K562 (cell line): Measurements from ENCODE around the gene SV2C. TPM values are rescaled to one million over a fixed set of nuclear protein-coding genes. Genes with fewer than 3 reads are reported as not detected.

Experiments used
- ATAC-seq: fragments of 200-7000 bp; cut with Tn5 transposase; 3 replicates; pipeline ENCODE4 v1.9.1; 2020; ENCODE audit warnings: moderate library complexity
- BruUV-seq: library from RNA; stranded (reverse); fragments of 400-500 nt; replicated peaks from 2 replicates; lab custom pipeline; 2021; lab: Mats Ljungman, UMichigan
- CTCF ChIA-PET: fragments of 300-600 bp; formaldehyde crosslinking; extraction: SDS; loops from one replicate; lab custom pipeline; 2021; ENCODE audit warnings: low intra/inter-chr PET ratio; lab: Yijun Ruan, JAX
- POLR2A ChIA-PET: fragments of 300-600, 350-650 bp; sonication (Branson Sonifier 250); formaldehyde crosslinking; extraction: SDS; loops from one replicate; lab custom pipeline; 2021; ENCODE audit warnings: antibody characterized with exemption, inconsistent platforms; lab: Yijun Ruan, JAX
- DNase-seq, 4 experiments: peaks; one replicate each; pipeline versions ENCODE4 v3.0.0 to v3.0.0-alpha.2; 2011 to 2018; ENCODE audit warnings: low spot score in 3 of 4, mixed read lengths in 3 of 4; ENCODE audit errors: extremely low read depth in 1 of 4
- FAIRE-seq: peaks from 2 replicates; lab custom pipeline; 2011; peaks lifted over from hg19 to GRCh38; lab: Jason Lieb, UNC
- H2AFZ ChIP-seq: 2 replicates; pipeline ENCODE4 v1.6.0; 2011; ENCODE audit warnings: low read depth, low read length, control low read depth, inconsistent platforms
- H3K27ac ChIP-seq: fragments of 200-600 bp; 3 replicates; pipeline ENCODE4 v1.8.0; 2011; ENCODE audit warnings: low read depth, mild to moderate bottlenecking, control low read depth, inconsistent platforms, low read length, moderate library complexity, mixed read lengths; ENCODE audit errors: extremely low read depth
- H3K27me3 ChIP-seq, 2 experiments: fragments of 300-600 bp in 1 of 2; 2 replicates in 1 of 2; 3 replicates in 1 of 2; pipeline versions ENCODE4 v1.6.0 to v1.8.0; 2011; ENCODE audit warnings: inconsistent platforms in 2 of 2, low read length in 2 of 2, mild to moderate bottlenecking in 1 of 2, mixed read lengths in 1 of 2, moderate library complexity in 1 of 2; ENCODE audit not compliant: control insufficient read depth in 2 of 2, insufficient read depth in 2 of 2
- H3K36me3 ChIP-seq: fragments of 300-600 bp; 3 replicates; pipeline ENCODE4 v1.8.0; 2011; ENCODE audit warnings: mild to moderate bottlenecking, low read length, inconsistent platforms; ENCODE audit not compliant: control insufficient read depth, insufficient read depth
- H3K4me1 ChIP-seq, 2 experiments: fragments of 200-600 bp in 1 of 2; replicated peaks in 1 of 2; 2 replicates in 1 of 2; 3 replicates in 1 of 2; pipeline versions ENCODE4 v1.5.1 to v1.8.0; 2011; ENCODE audit warnings: inconsistent platforms in 2 of 2, low read length in 2 of 2, mild to moderate bottlenecking in 1 of 2, mixed read lengths in 1 of 2, moderate library complexity in 1 of 2; ENCODE audit not compliant: control insufficient read depth in 2 of 2, insufficient read depth in 2 of 2
- H3K4me2 ChIP-seq: 2 replicates; pipeline ENCODE4 v1.6.1; 2011; ENCODE audit warnings: low read length, control low read depth, inconsistent platforms, mixed read lengths; ENCODE audit not compliant: insufficient read depth
- H3K4me3 ChIP-seq: fragments of 200-600 bp; sonication (generic), shearing (Covaris generic); 2 replicates; pipeline ENCODE4 v1.5.1; 2016; ENCODE audit warnings: control low read depth, inconsistent platforms
- H3K79me2 ChIP-seq: fragments of 200-600 bp; 3 replicates; pipeline ENCODE4 v1.8.0; 2011; ENCODE audit warnings: low read length, inconsistent platforms; ENCODE audit not compliant: control insufficient read depth, insufficient read depth
- H3K9ac ChIP-seq, 2 experiments: 2 replicates each; pipeline versions ENCODE4 v1.6.0 to v1.6.1; 2011; ENCODE audit warnings: low read depth in 2 of 2, low read length in 2 of 2, control low read depth in 1 of 2, inconsistent platforms in 1 of 2, mild to moderate bottlenecking in 1 of 2, mixed read lengths in 1 of 2; ENCODE audit not compliant: insufficient read depth in 1 of 2
- H3K9me1 ChIP-seq: one replicate; pipeline ENCODE4 v1.6.0; 2011; ENCODE audit warnings: inconsistent platforms, mild to moderate bottlenecking, low read length, moderate library complexity; ENCODE audit not compliant: control insufficient read depth, insufficient read depth
- H3K9me3 ChIP-seq: replicated peaks from 2 replicates; pipeline ENCODE4 v1.5.1; 2011; ENCODE audit warnings: low read depth, low read length, inconsistent platforms; ENCODE audit not compliant: control insufficient read depth, insufficient read depth
- H4K20me1 ChIP-seq: replicated peaks from 2 replicates; pipeline ENCODE4 v1.6.1; 2011; ENCODE audit warnings: low read length, inconsistent platforms, mixed read lengths; ENCODE audit not compliant: control insufficient read depth, insufficient read depth
- HNRNPUL1 ChIP-seq: fragments of 200-400 bp; formaldehyde crosslinking; IDR thresholded peaks from 2 replicates; pipeline ENCODE4 v1.6.1; 2017; ENCODE audit warnings: low read length
- NR2C2 ChIP-seq, 2 experiments: fragments of 200-800 bp in 1 of 2; sonication (Bioruptor generic) in 1 of 2; sonication (generic) in 1 of 2; formaldehyde crosslinking in 1 of 2; IDR thresholded peaks; 2 replicates each; pipeline versions ENCODE4 v1.6.1 to v1.8.0; 2016 to 2022; ENCODE audit warnings: mild to moderate bottlenecking in 1 of 2, missing compliant biosample characterization in 1 of 2, missing genetic modification characterization in 1 of 2, missing genetic modification reagents in 1 of 2
- ZBTB17 ChIP-seq: fragments of 450-650 bp; formaldehyde crosslinking; IDR thresholded peaks from 2 replicates; pipeline ENCODE4 v1.4.0; 2020; ENCODE audit warnings: mild to moderate bottlenecking
- ZFP30 ChIP-seq: fragments of 250-450 bp; sonication (Bioruptor Pico); IDR thresholded peaks from 2 replicates; pipeline ENCODE4 v1.8.0; 2022; ENCODE audit warnings: moderate library complexity, mild to moderate bottlenecking, inconsistent platforms, borderline replicate concordance
- ZNF75A ChIP-seq: fragments of 450-650 bp; formaldehyde crosslinking; IDR thresholded peaks from 2 replicates; pipeline ENCODE4 v1.4.0; 2020; ENCODE audit warnings: mild to moderate bottlenecking
- WGBS: fragments of 100-300 bp; shearing (Covaris generic); methylation state at CpG from one replicate; pipeline ENCODE4 v1.1.6; 2016; ENCODE audit warnings: low coverage, mixed read lengths; ENCODE audit not compliant: insufficient coverage; ENCODE audit errors: missing lambda C conversion rate; 5-methylcytosine and 5-hydroxymethylcytosine counted together
- in situ Hi-C: fragments of 300-500 bp; cut with MboI; formaldehyde crosslinking; loops from 4 replicates; pipeline ENCODE4 v1.15.0; 2018; ENCODE audit warnings: inconsistent platforms, mixed read lengths
- intact Hi-C: fragments of 100-400 bp; cut with micrococcal nuclease; formaldehyde crosslinking; loops from 2 replicates; pipeline ENCODE4 v1.14.2; 2022
- polyA plus RNA-seq, 8 experiments: library from polyadenylated mRNA; depleted of rRNA in 4 of 8; stranded (reverse) in 5 of 8; unstranded in 3 of 8; fragments of >200 nt; fragmentation: Nextera tagmentation in 2 of 8; fragmentation: Illumina TruSeq in 1 of 8; extraction: Ambion mirVana in 2 of 8; extraction: Trizol in 1 of 8; gene quantifications; 2 replicates each; pipeline versions ENCODE4 v1.2.1 to v1.2.3, GENCODE V29; 2011 to 2014; ENCODE audit warnings: inconsistent platforms in 1 of 8, missing spikeins in 1 of 8
- total RNA-seq, 7 experiments: library from RNA; depleted of rRNA in 6 of 7; stranded (reverse); fragments of >200 nt in 6 of 7; fragmentation: Illumina TruSeq in 2 of 7; extraction: Trizol in 2 of 7; gene quantifications; 2 replicates each; pipeline versions ENCODE4 v1.2.1 to v1.2.3, GENCODE V29; 2011 to 2021; ENCODE audit warnings: low replicate concordance in 1 of 7

SV2C gene
- total and polyA plus RNA-seq, 9 of the 15 experiments (the other 6 are each of a cell fraction or from before 2014, with no cell fraction given): 0.05 TPM; not detected in 8

- no peaks in the 10 kb centered on the region for H3K4me1 ChIP-seq
- no peak overlapping the region for H3K4me3 ChIP-seq
- WGBS: 2% methylated on average over 6 of the region's 6 CpGs
- ATAC-seq: no peak
- intact Hi-C loops (loop anchor here (2.0 to 10.0 kb wide), 5 partner anchors 111 to 1583 kb away; no protein-coding TSS in a partner anchor), in situ Hi-C loops (no loop called here)
- no peaks in the 10 kb centered on the region for H3K9me1 ChIP-seq
- no peak for FAIRE-seq
- H3K9me3 ChIP-seq: no peaks in the 10 kb centered on the region
- no peak overlapping the region for H3K4me2 ChIP-seq
- no peaks in the 10 kb centered on the region for H3K79me2 ChIP-seq
- ChIA-PET CTCF (interaction anchor here (0.8 to 1.6 kb wide), 3 partner anchors 182 to 1585 kb away, joined by 3 to 5 read pairs (median 3); no protein-coding TSS in a partner anchor), POLR2A (interaction anchor here (0.9 kb wide), 1 partner anchor 105 kb away, joined by 3 read pairs; no protein-coding TSS in a partner anchor)
- BruUV-seq: no TSS peak
- no peaks in the 10 kb centered on the region for H3K36me3 ChIP-seq
- TF ChIP-seq ZBTB17 (CRISPR knock-in tag) (no peak), HNRNPUL1 (no peak), NR2C2 (CRISPR knock-in tag; IDR thresholded peaks at IDR 0.05) (no peak), NR2C2 (tag; IDR thresholded peaks at IDR 0.05) (no peak), ZFP30 (CRISPR knock-in tag) (no peak)
- no peak for DNase-seq
- H3K27ac ChIP-seq: no peak overlapping the region
- H2AFZ ChIP-seq: no peak overlapping the region
- no peak overlapping the region for H3K9ac ChIP-seq
- peaks cover 0 to 16% of the 10 kb centered on the region in 2 experiments; a peak in 2 of 5 replicates for H3K27me3 ChIP-seq
- no peaks in the 10 kb centered on the region for H4K20me1 ChIP-seq
Measured at GRCh38 chr5:76257225-76257833, 174.1 kb downstream of the SV2C start.

- BruUV-seq: no TSS peak
- no peak for TF ChIP-seq ZNF75A (CRISPR knock-in tag)
- no peak overlapping the region for H3K27ac ChIP-seq
- ChIA-PET POLR2A (interaction anchor here (0.9 kb wide), 1 partner anchor 105 kb away, joined by 3 read pairs; no protein-coding TSS in a partner anchor), CTCF (no interaction called here)
- no peak overlapping the region for H3K9ac ChIP-seq
- H3K4me2 ChIP-seq: no peak overlapping the region
- WGBS: 0% methylated on average over 3 of the region's 3 CpGs
- no peaks in the 10 kb centered on the region for H3K9me1 ChIP-seq
- FAIRE-seq: no peak
- DNase-seq: no peak
- H3K79me2 ChIP-seq: no peaks in the 10 kb centered on the region
- no peaks in the 10 kb centered on the region for H3K36me3 ChIP-seq
- intact Hi-C loops: loop anchor here (2.0 to 10.0 kb wide), 5 partner anchors 111 to 1583 kb away; no protein-coding TSS in a partner anchor
- H3K4me3 ChIP-seq: no peak overlapping the region
- no peaks in the 10 kb centered on the region for H3K4me1 ChIP-seq
- H4K20me1 ChIP-seq: no peaks in the 10 kb centered on the region
- no peaks in the 10 kb centered on the region for H3K9me3 ChIP-seq
- in situ Hi-C loops: no loop called here
- ATAC-seq: no peak
- H3K27me3 ChIP-seq: peaks cover 0 to 16% of the 10 kb centered on the region in 2 experiments; a peak in 2 of 5 replicates
- H2AFZ ChIP-seq: no peak overlapping the region
Measured at GRCh38 chr5:76257897-76258296, 174.7 kb downstream of the SV2C start.
